ENCODE data around the gene S100A14. TPM values are rescaled to one million over a fixed set of nuclear protein-coding genes. Genes with fewer than 3 reads are reported as not detected.
A peak's percentile ranks its signal among the peaks of the same experiment; 100 is the strongest.

Gene S100A14
- total RNA-seq, 1 donor from 2014 or later: not detected

GRCh38 chr1:153631047-153632022, 15.2 kb upstream of the S100A14 start:
- Mint-ChIP-seq H3K27ac (peak overlapping the region; percentile 2), H3K4me3 (no peak overlapping the region), H3K27me3 (no peaks in the 10 kb centered on the region), H3K9me3 (no peaks in the 10 kb centered on the region), H3K4me1 (peaks cover 52% of the 10 kb centered on the region), H3K36me3 (ENCODE audit: low read depth) (peaks cover 23% of the 10 kb centered on the region)
- ChIA-PET POLR2A (interaction anchor here (0.7 to 5.5 kb wide), 2 partner anchors 33 to 66 kb away, joined by 3 to 27 read pairs; no protein-coding TSS in a partner anchor), CTCF (interaction anchor here (1.2 kb wide), 1 partner anchor 59 kb away, joined by 4 read pairs; no protein-coding TSS in a partner anchor)
- intact Hi-C loops (cut with micrococcal nuclease): no loop called here
- DNase-seq (no peak), ATAC-seq (ENCODE audit: low read depth) (no peak)
- TF ChIP-seq CTCF (IDR thresholded peaks at IDR 0.05): no peak

GRCh38 chr1:153630384-153630783, 14.3 kb upstream of the S100A14 start:
- DNase-seq: no peak
- POLR2A ChIA-PET: interaction anchor here (1.9 to 5.5 kb wide), 2 partner anchors 32 to 97 kb away, joined by 4 to 27 read pairs; partner anchors contain the start of gene INTS3
- no peak for TF ChIP-seq CTCF (IDR thresholded peaks at IDR 0.05)
- no peak overlapping the region for H3K27ac Mint-ChIP-seq
- no peak overlapping the region for H3K4me3 Mint-ChIP-seq
- no peaks in the 10 kb centered on the region for H3K27me3 Mint-ChIP-seq
- CTCF ChIA-PET: interaction anchor here (1.2 kb wide), 1 partner anchor 58 kb away, joined by 4 read pairs; no protein-coding TSS in a partner anchor
- H3K4me1 Mint-ChIP-seq: peaks cover 45% of the 10 kb centered on the region
- intact Hi-C loops (cut with micrococcal nuclease): no loop called here
- ATAC-seq (ENCODE audit: low read depth): no peak
- H3K9me3 Mint-ChIP-seq: no peaks in the 10 kb centered on the region
- peaks cover 16% of the 10 kb centered on the region for H3K36me3 Mint-ChIP-seq (ENCODE audit: low read depth)

GRCh38 chr1:153629971-153630370, 13.8 kb upstream of the S100A14 start:
- ATAC-seq (ENCODE audit: low read depth): no peak
- intact Hi-C loops (cut with micrococcal nuclease): no loop called here
- Mint-ChIP-seq H3K4me3 (no peak overlapping the region), H3K9me3 (no peaks in the 10 kb centered on the region), H3K27ac (no peak overlapping the region), H3K4me1 (peaks cover 44% of the 10 kb centered on the region), H3K36me3 (ENCODE audit: low read depth) (peaks cover 15% of the 10 kb centered on the region), H3K27me3 (no peaks in the 10 kb centered on the region)
- TF ChIP-seq CTCF (IDR thresholded peaks at IDR 0.05): no peak
- POLR2A ChIA-PET: interaction anchor here (1.9 to 5.5 kb wide), 2 partner anchors 32 to 98 kb away, joined by 4 to 27 read pairs; partner anchors contain the start of gene INTS3
- CTCF ChIA-PET: interaction anchor here (1.2 kb wide), 1 partner anchor 58 kb away, joined by 4 read pairs; no protein-coding TSS in a partner anchor
- no peak for DNase-seq

GRCh38 chr1:153629343-153629665, 13.2 kb upstream of the S100A14 start:
- H3K36me3 Mint-ChIP-seq (ENCODE audit: low read depth): peaks cover 11% of the 10 kb centered on the region
- intact Hi-C loops (cut with micrococcal nuclease): no loop called here
- POLR2A ChIA-PET: interaction anchor here (1.0 to 5.5 kb wide), 4 partner anchors 31 to 98 kb away, joined by 3 to 27 read pairs (median 4); partner anchors contain the start of genes INTS3 and S100A2
- no peak for TF ChIP-seq CTCF (IDR thresholded peaks at IDR 0.05)
- DNase-seq: no peak
- H3K4me3 Mint-ChIP-seq: no peak overlapping the region
- peaks cover 41% of the 10 kb centered on the region for H3K4me1 Mint-ChIP-seq
- ATAC-seq (ENCODE audit: low read depth): no peak
- CTCF ChIA-PET: interaction anchor here (0.9 to 3.8 kb wide), 4 partner anchors 41 to 119 kb away, joined by 3 to 38 read pairs (median 4); no protein-coding TSS in a partner anchor
- H3K9me3 Mint-ChIP-seq: no peaks in the 10 kb centered on the region
- H3K27ac Mint-ChIP-seq: no peak overlapping the region
- H3K27me3 Mint-ChIP-seq: no peaks in the 10 kb centered on the region
